NB4 (cell line): ENCODE data around the gene KLHL22.

ENCODE experiments used
- DNase-seq: peaks from one replicate; pipeline ENCODE4 v3.0.0; 2010; ENCODE audit warnings: low read depth
- H3K4me3 ChIP-seq: one replicate; pipeline ENCODE4 v1.5.1; 2011; ENCODE audit warnings: mild to moderate bottlenecking, low read depth, low read length, moderate library complexity
- MYC ChIP-seq: IDR thresholded peaks from 2 replicates; pipeline ENCODE4 v1.6.1; 2011; ENCODE audit warnings: low read depth, low read length
- POLR2A ChIP-seq: IDR thresholded peaks from 2 replicates; pipeline ENCODE4 v1.6.1; 2011; ENCODE audit warnings: mild to moderate bottlenecking; ENCODE audit not compliant: insufficient read length; ENCODE audit errors: extremely low read depth
- TF ChIP-seq, protein P1 (sequence below): IDR thresholded peaks from one replicate; pipeline ENCODE4 v1.5.1; 2012; ENCODE audit warnings: low read depth, low read length
- TF ChIP-seq, protein P2 (sequence below): IDR thresholded peaks from 2 replicates; pipeline ENCODE4 v1.6.1; 2011; ENCODE audit warnings: low read depth, low read length

KLHL22 gene

DNA sequence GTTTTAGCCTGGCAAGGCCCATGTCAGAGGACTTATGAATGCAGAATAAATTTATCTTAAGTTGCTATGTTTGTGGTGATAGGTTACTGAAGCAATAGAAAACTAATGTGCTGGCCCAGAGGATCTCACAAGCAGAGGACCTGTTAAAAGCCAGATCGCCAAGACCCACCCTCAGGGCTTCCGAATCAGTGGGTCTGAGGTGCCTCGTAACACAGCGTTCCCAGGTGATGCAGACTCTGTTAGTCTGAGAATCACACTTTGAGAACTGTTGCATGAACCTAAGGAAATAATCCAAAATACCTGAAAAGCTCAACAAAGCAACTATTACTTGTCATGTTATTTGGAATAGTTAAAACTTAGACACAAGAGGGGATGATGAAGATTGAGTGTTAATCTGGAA lies 51.3 kb downstream of the KLHL22 start:
- H3K4me3 ChIP-seq, result no peak overlapping the region
- TF ChIP-seq MYC, result no peak
- TF ChIP-seq POLR2A, result no peak
- TF ChIP-seq, protein P1, sequence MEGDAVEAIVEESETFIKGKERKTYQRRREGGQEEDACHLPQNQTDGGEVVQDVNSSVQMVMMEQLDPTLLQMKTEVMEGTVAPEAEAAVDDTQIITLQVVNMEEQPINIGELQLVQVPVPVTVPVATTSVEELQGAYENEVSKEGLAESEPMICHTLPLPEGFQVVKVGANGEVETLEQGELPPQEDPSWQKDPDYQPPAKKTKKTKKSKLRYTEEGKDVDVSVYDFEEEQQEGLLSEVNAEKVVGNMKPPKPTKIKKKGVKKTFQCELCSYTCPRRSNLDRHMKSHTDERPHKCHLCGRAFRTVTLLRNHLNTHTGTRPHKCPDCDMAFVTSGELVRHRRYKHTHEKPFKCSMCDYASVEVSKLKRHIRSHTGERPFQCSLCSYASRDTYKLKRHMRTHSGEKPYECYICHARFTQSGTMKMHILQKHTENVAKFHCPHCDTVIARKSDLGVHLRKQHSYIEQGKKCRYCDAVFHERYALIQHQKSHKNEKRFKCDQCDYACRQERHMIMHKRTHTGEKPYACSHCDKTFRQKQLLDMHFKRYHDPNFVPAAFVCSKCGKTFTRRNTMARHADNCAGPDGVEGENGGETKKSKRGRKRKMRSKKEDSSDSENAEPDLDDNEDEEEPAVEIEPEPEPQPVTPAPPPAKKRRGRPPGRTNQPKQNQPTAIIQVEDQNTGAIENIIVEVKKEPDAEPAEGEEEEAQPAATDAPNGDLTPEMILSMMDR, result no peak
- no peak for DNase-seq

DNA sequence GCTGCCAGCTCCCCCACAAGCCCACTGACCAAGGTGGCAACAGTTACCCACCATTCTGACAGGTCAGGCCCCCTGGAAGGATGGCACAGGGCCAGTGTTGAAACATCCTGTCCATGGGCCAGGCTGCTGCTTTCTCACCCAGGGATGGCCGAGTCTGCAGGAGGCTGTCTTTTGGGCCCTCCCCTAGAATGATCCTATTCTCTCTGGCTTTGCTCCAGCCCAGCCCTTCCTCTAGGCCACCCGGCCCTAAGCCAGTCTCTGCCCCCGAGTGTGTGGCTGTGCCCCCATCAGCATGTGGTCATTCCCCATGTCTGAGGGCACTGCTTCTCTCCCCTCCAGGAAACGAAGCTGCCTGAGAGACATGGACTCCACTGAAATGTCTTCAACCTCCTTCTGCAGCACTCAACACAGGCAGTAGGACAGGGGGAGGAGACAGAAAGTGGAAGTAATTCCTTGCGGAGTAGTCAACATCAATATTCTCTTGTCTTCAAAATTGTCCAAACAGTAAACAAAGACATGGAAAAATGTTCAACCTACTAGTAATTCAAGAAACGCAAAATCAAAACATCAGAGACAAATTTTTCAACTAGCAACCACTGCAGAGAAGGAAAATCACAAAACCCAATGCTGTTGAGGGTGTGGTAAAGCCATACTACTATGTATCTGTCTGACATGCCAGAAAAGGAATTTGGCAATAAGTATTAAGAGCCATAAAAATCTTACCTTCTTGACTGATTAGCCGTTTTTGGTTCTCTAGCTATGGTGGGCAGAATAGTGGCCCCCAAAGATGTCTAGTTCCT lies 52.9 kb downstream of the KLHL22 start:
- TF ChIP-seq, protein P2, sequence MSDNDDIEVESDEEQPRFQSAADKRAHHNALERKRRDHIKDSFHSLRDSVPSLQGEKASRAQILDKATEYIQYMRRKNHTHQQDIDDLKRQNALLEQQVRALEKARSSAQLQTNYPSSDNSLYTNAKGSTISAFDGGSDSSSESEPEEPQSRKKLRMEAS, result no peak
- DNase-seq, result no peak
- H3K4me3 ChIP-seq, result no peak overlapping the region

DNA sequence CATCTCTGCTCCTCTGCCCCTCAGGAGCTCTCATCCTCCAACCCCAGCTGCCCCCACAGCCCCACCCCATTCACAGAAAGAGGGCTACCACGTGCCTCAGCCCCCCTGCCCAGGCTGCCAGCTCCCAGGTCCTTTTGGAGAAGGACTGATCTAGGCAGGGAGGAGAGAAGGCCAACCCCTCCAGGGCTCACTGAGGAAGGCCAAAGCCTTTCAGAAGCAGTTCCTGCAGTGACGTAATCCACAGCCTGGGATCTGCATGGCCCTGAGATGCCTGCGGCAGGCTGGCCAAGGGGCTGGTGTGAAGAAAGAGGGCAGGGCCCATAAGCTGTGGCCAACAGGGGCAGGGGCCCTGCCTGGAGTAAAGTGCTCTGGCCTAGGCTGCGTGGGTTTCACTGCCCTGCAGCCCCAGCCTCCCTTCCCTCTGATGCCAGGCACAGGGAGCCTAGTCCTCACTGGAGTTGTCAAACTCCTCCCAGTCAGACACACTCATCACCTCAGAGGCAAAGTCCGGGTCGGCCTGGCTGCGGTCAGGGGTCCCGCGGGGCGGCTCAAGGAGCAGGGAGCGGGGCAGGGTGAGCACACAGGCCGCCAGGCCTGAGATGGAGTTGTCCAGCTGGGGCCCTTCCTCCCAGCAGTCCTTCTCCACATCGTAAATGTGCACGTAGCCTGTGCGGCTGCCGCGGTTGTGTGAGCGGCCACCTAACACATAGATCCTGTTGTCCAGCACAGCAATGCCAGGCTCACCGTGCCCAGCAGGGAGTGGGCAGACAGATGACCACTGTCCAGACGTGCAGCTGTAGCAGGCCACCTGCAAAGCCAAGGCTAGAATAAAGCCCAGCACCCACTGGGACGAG lies 53.7 kb downstream of the KLHL22 start:
- no peak overlapping the region for H3K4me3 ChIP-seq
- no peak for DNase-seq
- TF ChIP-seq, protein P1, result no peak
- TF ChIP-seq POLR2A, result no peak
- TF ChIP-seq, protein P2, result no peak
- no peak for TF ChIP-seq MYC

DNA sequence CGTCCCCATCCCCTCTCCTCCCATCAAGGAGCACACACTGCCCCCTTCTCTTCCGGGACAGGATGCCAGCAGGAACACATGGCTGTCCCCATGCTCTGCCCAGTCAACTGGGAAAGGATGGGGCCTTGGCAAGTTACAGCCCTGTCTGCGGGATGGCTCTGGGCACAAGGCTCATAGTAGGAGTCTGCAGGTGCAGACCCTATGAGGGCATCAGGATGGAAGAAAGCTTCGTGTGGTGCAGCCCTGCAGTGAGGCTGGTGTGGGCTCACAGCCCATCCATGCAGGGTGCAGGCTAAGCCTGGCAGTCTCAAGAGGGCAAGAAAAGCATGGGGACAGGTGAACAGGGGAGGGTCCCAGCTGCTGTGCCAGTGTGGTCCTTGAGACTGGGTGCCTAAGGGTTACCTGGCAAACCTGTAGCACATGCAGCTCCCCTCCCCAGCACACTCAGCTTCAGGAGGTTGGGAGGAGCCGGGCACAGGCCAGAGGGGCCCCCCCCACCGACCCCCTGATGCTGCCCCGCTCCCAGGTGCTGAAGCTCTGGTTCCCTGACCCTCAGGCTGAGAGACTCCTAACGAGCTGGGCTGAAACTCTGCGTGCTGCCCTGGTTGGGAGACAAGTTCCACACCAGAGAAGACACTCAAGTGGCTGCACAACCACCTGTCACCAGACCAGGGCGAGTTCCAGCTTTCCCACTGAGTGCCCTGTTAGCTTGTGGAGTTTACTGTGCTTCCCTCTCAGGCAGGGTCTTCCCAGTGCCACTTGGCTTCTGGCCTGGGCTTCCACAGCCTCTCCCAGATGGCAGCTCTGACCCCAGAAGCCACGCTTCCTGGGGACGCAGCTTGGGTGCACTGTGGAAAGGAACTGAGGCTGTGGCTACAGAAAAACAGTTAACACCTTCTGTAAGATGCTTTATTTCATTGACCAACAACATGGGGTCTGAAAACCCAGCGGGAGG lies 54.7 kb downstream of the KLHL22 start:
- no peak overlapping the region for H3K4me3 ChIP-seq
- DNase-seq, result no peak
- TF ChIP-seq MYC (no peak), POLR2A (no peak)
- TF ChIP-seq, protein P1, result no peak
- TF ChIP-seq, protein P2, result no peak

DNA sequence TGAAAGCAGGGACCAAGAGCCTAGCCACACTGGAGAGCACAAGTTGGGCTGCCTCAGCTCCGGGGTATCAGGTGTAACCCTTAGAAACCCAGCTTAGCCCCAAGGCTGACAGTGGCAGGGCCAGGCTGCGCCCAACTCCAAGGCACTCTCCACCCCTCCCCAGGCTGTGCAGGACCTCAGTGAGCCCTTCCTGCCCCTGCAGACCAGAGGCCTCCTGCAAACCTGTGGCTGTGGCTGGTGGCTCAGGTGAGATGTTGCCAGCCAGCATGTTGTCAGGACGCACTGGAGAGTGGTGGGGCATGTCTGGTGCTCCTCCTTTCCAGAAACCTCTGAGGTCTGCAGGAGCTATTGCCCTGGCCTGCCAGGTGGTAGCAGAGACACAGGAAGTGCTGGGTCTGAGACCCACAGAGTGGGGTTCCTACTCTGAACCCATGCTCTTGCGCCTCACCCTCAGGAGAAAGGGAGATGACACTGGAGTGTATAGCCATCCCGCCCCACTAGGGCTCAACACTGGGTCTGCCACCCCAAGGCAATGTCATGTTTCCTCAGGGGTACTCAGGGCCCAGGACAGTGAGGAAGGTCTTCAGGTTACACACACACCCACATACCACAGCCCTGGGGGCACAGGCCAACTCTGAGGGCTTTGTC lies 55.5 kb downstream of the KLHL22 start:
- TF ChIP-seq, protein P2, result no peak
- no peak for TF ChIP-seq POLR2A
- TF ChIP-seq, protein P1, result no peak
- no peak for TF ChIP-seq MYC
- DNase-seq, result no peak
- no peak overlapping the region for H3K4me3 ChIP-seq
